C1 segment of cervical spinal cord (tissue), 14 donors: ENCODE data around the gene C4A.
A peak's percentile ranks its signal among the peaks of the same experiment; 100 is the strongest.
"Not testable (repeated sequence)": the region's sequence is repeated elsewhere in the genome, so short reads cannot be mapped to it uniquely, and the experiment has no call there.

Experiments used
- DNase-seq, 14 donors: peaks; one replicate each; lab custom pipeline; 2025; lab: John Stamatoyannopoulos, UW

Gene C4A

DNA sequence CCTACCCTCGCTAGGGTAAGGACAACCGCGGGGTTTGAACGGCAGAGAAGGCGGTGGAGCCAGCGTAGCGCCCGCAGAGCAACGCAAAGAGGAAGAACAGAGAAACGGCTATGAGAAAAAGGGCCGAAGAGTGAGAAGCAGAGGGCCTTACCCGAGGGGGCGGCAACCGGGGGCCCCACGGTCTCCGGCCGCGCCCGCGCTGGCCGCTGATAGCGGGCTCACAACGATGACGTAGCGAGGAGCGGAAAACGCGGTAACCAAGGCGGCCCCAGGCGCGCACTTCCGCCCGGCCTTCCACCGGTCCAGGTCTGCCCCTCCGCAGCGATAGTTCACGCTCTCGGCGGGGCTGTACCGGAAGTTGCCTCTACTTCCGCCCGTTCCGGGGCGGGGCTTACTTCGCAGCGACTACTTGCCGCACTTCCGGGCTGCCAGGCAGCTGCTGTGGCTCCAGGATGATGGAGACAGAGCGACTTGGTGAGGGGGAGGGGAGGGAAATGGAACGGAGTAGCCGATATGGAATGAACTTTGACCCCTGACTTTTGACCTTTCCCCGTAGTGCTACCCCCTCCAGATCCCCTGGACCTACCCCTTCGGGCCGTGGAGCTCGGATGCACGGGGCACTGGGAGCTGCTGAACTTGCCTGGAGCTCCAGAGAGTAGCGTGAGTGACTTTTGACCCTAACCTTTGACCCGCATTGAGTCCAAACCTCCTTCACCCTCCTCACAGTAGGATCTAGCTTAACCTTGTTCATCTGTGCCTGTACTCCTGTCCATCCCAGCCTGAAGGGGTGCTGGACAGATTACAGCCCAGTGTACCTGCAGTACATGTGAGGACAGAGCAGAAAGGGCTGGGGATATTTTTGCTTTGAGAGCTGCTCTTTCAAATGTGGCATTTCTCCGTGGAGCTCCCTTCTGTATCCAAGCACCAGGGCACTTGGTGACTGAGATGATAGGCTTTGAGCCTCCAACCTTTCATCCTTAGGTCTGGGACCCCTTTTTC, 22.8 kb upstream of the C4A start, which contains the start of the genes NELFE and SKIC2:
NELFE (minus strand) TSS at position 231 of the 999 bp plus-strand sequence. CDS start 525 bp downstream, outside the sequence.
SKIC2 (plus strand) TSS at position 435 of the 999 bp plus-strand sequence; CDS start at position 453, 18 bp downstream.
- peak; percentile 80 to 99 (median 95) for DNase-seq

DNA sequence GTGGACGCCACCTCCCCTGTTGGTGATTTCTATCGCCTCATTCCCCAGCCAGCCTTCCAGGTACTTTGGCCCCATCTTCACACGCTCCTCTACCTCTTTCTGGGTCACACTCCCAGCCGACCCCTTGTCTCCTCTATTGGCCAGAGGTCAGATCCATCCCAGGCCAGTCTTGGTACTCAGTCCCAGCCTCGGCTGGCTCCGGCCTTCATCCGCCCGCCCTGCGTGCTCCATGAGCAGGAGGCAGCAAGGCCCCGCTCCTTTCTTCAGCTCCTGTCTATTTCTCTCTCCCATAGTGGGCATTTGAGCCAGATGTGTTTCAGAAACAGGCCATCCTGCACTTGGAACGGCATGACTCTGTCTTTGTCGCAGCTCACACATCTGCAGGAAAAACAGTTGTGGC, 20.2 kb upstream of the C4A start:
- DNase-seq, result no peak

- DNase-seq, result no peak
These were observed 17.9 kb upstream of the C4A start for GRCh38 chr6:31963921-31964320.

DNA sequence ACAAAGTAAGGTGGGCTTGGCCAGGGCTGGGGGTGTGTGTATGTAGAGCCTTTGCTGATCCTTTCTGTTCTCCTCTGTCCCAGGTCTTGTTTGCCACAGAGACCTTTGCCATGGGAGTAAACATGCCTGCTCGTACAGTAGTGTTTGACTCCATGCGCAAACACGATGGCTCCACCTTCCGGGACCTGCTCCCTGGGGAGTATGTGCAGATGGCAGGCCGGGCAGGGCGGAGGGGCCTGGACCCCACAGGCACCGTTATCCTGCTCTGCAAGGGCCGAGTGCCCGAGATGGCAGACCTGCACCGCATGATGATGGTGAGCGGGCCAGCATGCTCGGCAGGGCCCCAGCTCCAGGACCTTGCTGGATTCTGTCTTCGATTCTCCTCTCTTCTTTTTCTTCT, 16.2 kb upstream of the C4A start:
- DNase-seq, result no peak

GRCh38 chr6:31966506-31966905, 15.4 kb upstream of the C4A start:
- no peak for DNase-seq

DNA sequence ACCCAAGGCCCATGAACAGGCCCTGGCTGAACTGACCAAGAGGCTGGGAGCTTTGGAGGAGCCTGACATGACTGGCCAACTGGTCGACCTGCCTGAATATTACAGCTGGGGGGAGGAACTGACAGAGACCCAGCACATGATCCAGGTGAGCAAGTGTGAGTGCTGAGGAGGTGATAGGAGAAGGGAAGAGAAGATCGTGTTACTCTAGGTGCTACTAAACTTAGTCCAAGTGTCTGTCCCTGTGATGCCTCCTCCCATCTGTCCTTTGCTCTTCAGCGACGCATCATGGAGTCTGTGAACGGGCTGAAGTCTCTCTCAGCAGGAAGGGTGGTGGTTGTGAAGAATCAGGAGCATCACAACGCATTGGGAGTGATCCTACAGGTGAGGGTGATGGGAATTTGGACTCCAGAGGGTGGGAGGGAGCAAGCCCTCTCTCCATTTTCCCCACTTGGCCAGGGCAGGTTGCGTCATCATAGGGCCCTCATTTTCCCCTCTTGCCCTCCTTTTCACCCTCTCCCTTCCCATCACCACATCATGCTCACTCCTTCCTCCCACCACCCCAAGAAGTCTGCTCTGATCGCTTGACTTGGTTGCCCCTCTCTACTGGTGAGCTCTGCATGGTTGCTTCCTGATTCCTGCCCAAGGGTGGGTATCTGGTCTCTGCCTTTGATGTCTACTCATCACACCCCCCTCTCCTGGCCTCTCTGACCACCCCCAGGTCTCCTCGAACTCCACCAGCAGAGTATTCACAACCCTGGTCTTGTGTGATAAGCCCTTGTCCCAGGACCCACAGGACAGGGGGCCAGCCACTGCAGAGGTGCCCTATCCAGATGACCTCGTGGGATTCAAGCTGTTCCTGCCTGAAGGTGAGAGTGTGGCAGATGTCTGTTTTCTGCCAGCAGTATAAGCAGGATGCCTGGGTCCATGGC, 14.6 kb upstream of the C4A start:
- DNase-seq, result no peak

- DNase-seq, result no peak
These were observed 13.9 kb upstream of the C4A start for GRCh38 chr6:31967926-31968320.

DNA sequence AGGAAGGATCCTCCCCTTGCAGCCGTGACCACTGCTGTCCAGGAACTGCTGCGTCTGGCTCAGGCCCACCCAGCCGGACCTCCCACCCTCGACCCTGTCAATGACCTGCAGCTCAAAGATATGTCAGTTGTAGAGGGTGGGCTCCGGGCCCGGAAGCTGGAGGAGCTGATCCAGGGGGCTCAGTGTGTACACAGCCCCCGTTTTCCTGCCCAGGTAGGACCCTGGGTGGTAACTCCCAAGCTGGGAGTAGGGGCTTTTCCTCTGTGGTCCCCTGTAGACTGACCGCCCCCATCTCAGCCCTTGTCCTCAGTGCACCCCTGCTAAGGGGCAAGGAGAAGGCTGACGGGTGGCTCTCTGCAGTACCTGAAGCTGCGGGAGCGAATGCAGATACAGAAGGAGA, 13.5 kb upstream of the C4A start:
- DNase-seq, result no peak

DNA sequence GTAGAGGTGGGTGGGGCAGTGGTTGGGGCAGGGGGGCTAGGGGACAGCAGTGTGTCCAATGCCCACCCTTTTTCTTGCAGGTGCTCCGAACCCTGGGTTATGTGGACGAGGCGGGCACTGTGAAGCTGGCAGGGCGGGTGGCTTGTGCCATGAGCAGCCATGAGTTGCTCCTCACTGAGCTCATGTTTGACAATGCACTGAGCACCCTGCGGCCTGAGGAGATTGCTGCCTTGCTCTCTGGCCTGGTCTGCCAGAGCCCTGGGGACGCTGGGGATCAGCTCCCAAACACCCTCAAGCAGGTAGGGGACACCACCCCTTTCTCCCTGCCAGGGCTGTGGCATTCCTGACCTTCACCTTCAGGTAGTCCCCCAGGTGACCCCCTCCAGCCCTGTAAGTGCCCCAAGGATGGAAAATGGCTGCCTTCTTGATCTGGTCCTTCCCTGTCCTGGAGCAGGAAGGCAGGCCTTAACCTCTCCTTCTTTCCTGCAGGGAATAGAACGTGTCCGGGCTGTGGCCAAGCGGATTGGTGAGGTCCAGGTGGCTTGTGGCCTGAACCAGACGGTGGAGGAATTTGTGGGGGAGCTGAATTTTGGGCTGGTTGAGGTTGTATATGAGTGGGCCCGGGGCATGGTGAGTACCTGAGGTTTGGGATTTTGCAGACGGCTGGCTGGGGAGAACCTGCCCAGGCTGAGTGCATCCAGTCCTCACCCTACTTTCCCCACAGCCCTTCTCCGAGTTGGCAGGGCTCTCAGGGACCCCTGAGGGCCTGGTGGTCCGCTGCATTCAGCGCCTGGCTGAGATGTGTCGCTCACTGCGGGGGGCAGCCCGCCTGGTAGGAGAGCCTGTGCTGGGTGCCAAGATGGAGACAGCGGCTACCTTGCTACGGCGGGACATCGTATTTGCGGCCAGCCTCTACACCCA, 12.8 kb upstream of the C4A start:
- DNase-seq, result no peak

DNA sequence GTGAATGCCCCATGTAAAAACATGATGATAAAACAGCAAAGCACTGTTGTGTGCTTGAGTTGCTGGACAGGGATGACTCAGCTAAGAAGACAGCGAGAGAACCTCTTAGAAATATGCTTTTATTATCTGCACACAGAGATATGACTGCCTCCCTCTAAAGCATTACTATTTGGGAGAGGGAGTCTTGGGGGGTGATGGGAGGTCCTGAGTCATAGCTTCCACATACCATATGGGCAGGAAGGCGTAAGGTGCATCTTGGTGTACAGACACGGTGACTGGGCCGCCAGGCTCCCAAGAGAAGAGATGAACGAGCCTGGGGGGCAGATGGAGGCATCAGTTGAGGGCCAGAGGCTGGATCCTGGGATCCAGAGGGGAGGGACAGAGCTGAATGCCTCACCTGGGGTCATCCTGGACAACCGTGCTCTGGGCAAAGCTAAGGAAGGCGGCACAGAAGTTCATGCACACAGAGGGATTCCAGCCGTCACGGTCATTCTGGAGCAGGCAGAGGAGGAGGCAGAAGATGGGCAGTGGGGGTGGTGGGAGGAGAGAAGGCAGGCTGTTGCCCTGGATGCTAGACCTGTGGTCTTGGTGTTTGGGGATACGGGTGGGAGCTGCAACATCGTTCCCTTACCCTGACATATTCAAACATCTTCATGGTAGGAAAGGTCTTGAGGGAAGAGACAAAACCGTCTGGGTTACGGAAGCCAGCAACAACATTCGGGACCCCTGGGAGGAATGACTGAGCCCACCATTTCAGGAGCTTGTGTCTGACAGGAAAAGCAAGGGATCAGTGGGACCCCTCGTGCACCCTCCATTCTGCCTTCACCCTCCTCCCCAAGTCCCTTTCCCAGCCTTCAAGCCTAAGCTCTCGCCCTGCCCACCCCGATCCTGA, 11.9 kb upstream of the C4A start:
- DNase-seq, result no peak

GRCh38 chr6:31970604-31971271, 11.1 kb upstream of the C4A start:
- no peak for DNase-seq

- DNase-seq, result peak in 1 of 14 donors; percentile 48
These were observed 10.4 kb upstream of the C4A start for GRCh38 chr6:31971279-31971992.

- DNase-seq, result peak; percentile 74 to 99 (median 97)
These were observed 9.7 kb upstream of the C4A start, which contains the start of gene DXO for GRCh38 chr6:31971993-31972708. DXO (minus strand) TSS chr6:31972138; CDS start chr6:31971675, 463 bp downstream.

- peak in 1 of 14 donors; percentile 52 for DNase-seq
These were observed 9.0 kb upstream of the C4A start for GRCh38 chr6:31972709-31973350.

DNA sequence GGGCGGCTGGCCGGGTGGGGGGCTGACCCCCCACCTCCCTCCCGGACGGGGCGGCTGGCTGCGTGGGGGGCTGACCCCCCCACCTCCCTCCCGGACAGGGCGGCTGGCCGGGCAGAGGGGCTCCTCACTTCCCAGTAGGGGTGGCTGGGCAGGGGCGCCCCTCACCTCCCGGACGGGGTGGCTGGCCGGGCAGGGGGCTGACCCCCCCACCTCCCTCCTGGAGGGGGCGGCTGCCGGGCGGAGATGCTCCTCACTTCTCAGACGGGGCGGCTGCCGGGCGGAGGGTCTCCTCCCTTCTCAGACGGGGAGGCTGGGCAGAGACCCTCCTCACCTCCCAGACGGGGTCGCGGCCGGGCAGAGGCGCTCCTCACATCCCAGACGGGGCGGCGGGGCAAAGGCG, 5.8 kb upstream of the C4A start:
- DNase-seq, result not testable (repeated sequence)

DNA sequence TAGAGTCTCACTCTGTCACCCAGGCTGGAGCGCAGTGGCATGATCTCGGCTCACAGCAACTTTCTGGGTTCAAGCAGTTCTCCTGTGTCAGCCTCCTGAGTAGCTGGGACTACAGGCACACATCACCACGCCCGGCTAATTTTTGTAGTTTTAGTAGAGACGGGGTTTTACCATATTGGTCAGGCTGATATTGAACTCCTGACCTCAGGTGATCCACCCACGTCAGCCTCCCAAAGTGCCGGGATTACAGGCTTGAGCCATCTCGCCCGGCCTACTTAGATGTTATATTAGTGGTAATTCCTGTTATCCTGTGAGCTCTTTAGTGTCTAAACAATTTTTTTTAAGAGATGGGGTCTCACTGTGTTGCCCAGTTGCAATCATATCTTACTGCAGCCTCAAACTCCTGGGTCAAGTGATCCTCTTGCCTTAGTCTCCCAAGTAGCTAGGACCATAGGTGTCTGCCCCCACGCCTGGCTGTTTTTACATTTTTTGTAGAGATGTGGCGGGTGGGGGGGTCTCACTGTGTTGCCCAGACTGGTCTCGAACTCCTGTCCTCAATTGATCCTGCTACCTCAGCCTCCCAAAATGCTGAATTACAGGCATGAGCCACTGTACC, 3.9 kb upstream of the C4A start:
- DNase-seq, result no peak

- DNase-seq, result no peak
These were observed 3.0 kb upstream of the C4A start for GRCh38 chr6:31978831-31979230.
